Fibroblast of lung (primary cell): Measurements from ENCODE around the gene MICAL2. TPM values are rescaled to one million over a fixed set of nuclear protein-coding genes. Genes with fewer than 3 reads are reported as not detected.
A peak's percentile ranks its signal among the peaks of the same experiment; 100 is the strongest.

Source experiments
- DNase-seq, 2 donors: peaks; one replicate each; pipeline versions ENCODE4 v3.0.0 to v3.0.0-alpha.2; 2010; ENCODE audit warnings: low read depth in 2 of 2
- H2AFZ ChIP-seq: 2 replicates; pipeline ENCODE4 v1.5.1; 2012; ENCODE audit warnings: low read length, control low read depth, inconsistent platforms
- H3K27ac ChIP-seq: 2 replicates; pipeline ENCODE4 v1.5.1; 2011; ENCODE audit warnings: low read length, control low read depth; ENCODE audit not compliant: insufficient read depth
- H3K27me3 ChIP-seq: 2 replicates; pipeline ENCODE4 v1.5.1; 2011; ENCODE audit warnings: mild to moderate bottlenecking, low read length; ENCODE audit not compliant: control insufficient read depth, insufficient read depth
- H3K36me3 ChIP-seq: 2 replicates; pipeline ENCODE4 v1.5.1; 2011; ENCODE audit warnings: low read length; ENCODE audit not compliant: control insufficient read depth, insufficient read depth
- H3K4me1 ChIP-seq: 2 replicates; pipeline ENCODE4 v1.5.1; 2011; ENCODE audit warnings: low read length; ENCODE audit not compliant: control insufficient read depth, insufficient read depth; ENCODE audit errors: extremely low read depth
- H3K4me2 ChIP-seq: 2 replicates; pipeline ENCODE4 v1.5.1; 2011; ENCODE audit warnings: low read length, control low read depth; ENCODE audit not compliant: insufficient read depth; ENCODE audit errors: extremely low read depth
- H3K4me3 ChIP-seq, 4 experiments: fragments of 200-600 bp in 1 of 4; sonication (generic) in 1 of 4; replicated peaks in 1 of 4; 2 replicates each; pipeline ENCODE4 v1.5.1; 2011 to 2016; ENCODE audit warnings: low read length in 4 of 4, low read depth in 3 of 4, mild to moderate bottlenecking in 3 of 4, control low read depth in 2 of 4, inconsistent platforms in 1 of 4, mixed read lengths in 1 of 4; ENCODE audit not compliant: insufficient read depth in 1 of 4; ENCODE audit errors: control extremely low read depth in 1 of 4
- H3K79me2 ChIP-seq: 2 replicates; pipeline ENCODE4 v1.5.1; 2012; ENCODE audit warnings: mild to moderate bottlenecking, low read length, inconsistent platforms; ENCODE audit not compliant: control insufficient read depth, insufficient read depth
- H3K9ac ChIP-seq: 2 replicates; pipeline ENCODE4 v1.5.1; 2011; ENCODE audit warnings: mild to moderate bottlenecking, low read length, control low read depth; ENCODE audit not compliant: insufficient read depth
- H3K9me3 ChIP-seq: 2 replicates; pipeline ENCODE4 v1.5.1; 2012; ENCODE audit warnings: low read depth, low read length; ENCODE audit not compliant: control insufficient read depth, insufficient read depth
- H4K20me1 ChIP-seq: 2 replicates; pipeline ENCODE4 v1.5.1; 2011; ENCODE audit warnings: low read length; ENCODE audit not compliant: control insufficient read depth, insufficient read depth; ENCODE audit errors: extremely low read depth
- CTCF ChIP-seq, 2 donors: IDR thresholded peaks in 1 of 2; conservative IDR thresholded peaks in 1 of 2; 1 replicate in 1 of 2; 2 replicates in 1 of 2; pipeline ENCODE4 v1.5.1; 2011 to 2012; ENCODE audit warnings: low read length in 2 of 2, control low read depth in 1 of 2, inconsistent platforms in 1 of 2, low read depth in 1 of 2, mild to moderate bottlenecking in 1 of 2
- EZH2 ChIP-seq: IDR thresholded peaks from 2 replicates; pipeline ENCODE4 v1.5.1; 2012; ENCODE audit warnings: low read length, control low read depth, mild to moderate bottlenecking; ENCODE audit errors: missing control alignments
- polyA plus RNA-seq, 2 donors: library from polyadenylated mRNA; depleted of rRNA in 1 of 2; stranded (reverse) in 1 of 2; unstranded in 1 of 2; fragments of >200 nt; gene quantifications; 2 replicates each; pipeline ENCODE4 v1.2.1, GENCODE V29; 2011 to 2012; ENCODE audit warnings: missing spikeins in 1 of 2
- total RNA-seq: library from RNA; depleted of rRNA; stranded (reverse); fragments of >200 nt; gene quantifications from 2 replicates; pipeline ENCODE4 v1.2.1, GENCODE V29; 2014

The MICAL2 gene
- total and polyA plus RNA-seq, 2 donors (not counting 1 experiment from before 2014, with no cell fraction given), result 78.5 to 275 TPM

GRCh38 chr11:12175694-12176241 is 65.4 kb downstream of the MICAL2 start:
- peaks cover 40% of the 10 kb centered on the region for H3K79me2 ChIP-seq
- peak; percentile 76 to 98 for DNase-seq
- no peaks in the 10 kb centered on the region for H3K36me3 ChIP-seq
- no peak overlapping the region for H3K9ac ChIP-seq
- H3K27ac ChIP-seq, result peak overlapping the region; percentile 93
- no peaks in the 10 kb centered on the region for H3K27me3 ChIP-seq
- H4K20me1 ChIP-seq, result no peaks in the 10 kb centered on the region
- peaks cover 21% of the 10 kb centered on the region for H3K4me1 ChIP-seq
- no peak overlapping the region for H3K4me3 ChIP-seq
- H3K9me3 ChIP-seq, result no peaks in the 10 kb centered on the region
- TF ChIP-seq CTCF (conservative IDR thresholded peaks at IDR 0.05 in 1 of 2, IDR thresholded peaks at IDR 0.05 in 1 of 2; ENCODE audit: low read depth in 1 of 2, low read length in 2 of 2), result no peak
- H2AFZ ChIP-seq, result no peak overlapping the region
- peak overlapping the region; percentile 16 for H3K4me2 ChIP-seq

GRCh38 chr11:12176410-12176809 is 66.0 kb downstream of the MICAL2 start:
- Histone ChIP-seq H3K4me1 (peaks cover 17% of the 10 kb centered on the region), H3K79me2 (peaks cover 36% of the 10 kb centered on the region), H3K9me3 (no peaks in the 10 kb centered on the region), H2AFZ (no peak overlapping the region), H4K20me1 (no peaks in the 10 kb centered on the region), H3K9ac (no peak overlapping the region), H3K4me2 (peak overlapping the region; percentile 16), H3K4me3 (no peak overlapping the region), H3K27ac (peak overlapping the region; percentile 93), H3K27me3 (no peaks in the 10 kb centered on the region), H3K36me3 (no peaks in the 10 kb centered on the region)
- DNase-seq, result no peak
- TF ChIP-seq CTCF (conservative IDR thresholded peaks at IDR 0.05 in 1 of 2, IDR thresholded peaks at IDR 0.05 in 1 of 2; ENCODE audit: low read depth in 1 of 2, low read length in 2 of 2), result no peak
- TF ChIP-seq EZH2, result no peak

GRCh38 chr11:12177739-12178338 is 67.4 kb downstream of the MICAL2 start:
- TF ChIP-seq EZH2 (no peak), CTCF (conservative IDR thresholded peaks at IDR 0.05 in 1 of 2, IDR thresholded peaks at IDR 0.05 in 1 of 2; ENCODE audit: low read depth in 1 of 2, low read length in 2 of 2) (no peak)
- peak overlapping the region; percentile 67 for H3K27ac ChIP-seq
- no peaks in the 10 kb centered on the region for H3K27me3 ChIP-seq
- H3K4me3 ChIP-seq, result no peak overlapping the region
- H4K20me1 ChIP-seq, result no peaks in the 10 kb centered on the region
- peaks cover 23% of the 10 kb centered on the region for H3K4me1 ChIP-seq
- no peaks in the 10 kb centered on the region for H3K36me3 ChIP-seq
- H3K79me2 ChIP-seq, result peaks cover 28% of the 10 kb centered on the region
- H3K4me2 ChIP-seq, result no peak overlapping the region
- DNase-seq, result peak in 1 of 2 donors; percentile 58
- H3K9me3 ChIP-seq, result no peaks in the 10 kb centered on the region
- H2AFZ ChIP-seq, result no peak overlapping the region
- no peak overlapping the region for H3K9ac ChIP-seq
